Fibroblast of mammary gland (primary cell): ENCODE results near the gene CDH4.

Experiments used
- DNase-seq: peaks from one replicate; pipeline ENCODE4 v3.0.0-alpha.2; 2010; ENCODE audit warnings: low read depth
- H3K4me3 ChIP-seq: 2 replicates; pipeline ENCODE4 v1.5.1; 2011; ENCODE audit warnings: low read depth, mild to moderate bottlenecking, low read length, moderate library complexity; ENCODE audit not compliant: control insufficient read depth
- CTCF ChIP-seq: conservative IDR thresholded peaks from 2 replicates; pipeline ENCODE4 v1.5.1; 2011; ENCODE audit warnings: low read depth, low read length, inconsistent platforms; ENCODE audit not compliant: control insufficient read depth, insufficient read depth

CDH4 gene

GRCh38 chr20:61219021-61219431 lies 33.0 kb upstream of the CDH4 start:
- no peak overlapping the region for H3K4me3 ChIP-seq
- DNase-seq, result peak; percentile 77
- TF ChIP-seq CTCF, result no peak

- no peak for TF ChIP-seq CTCF
- H3K4me3 ChIP-seq, result no peak overlapping the region
- DNase-seq, result no peak
These were observed 31.9 kb upstream of the CDH4 start for GRCh38 chr20:61220131-61220530.

GRCh38 chr20:61220626-61221325 lies 31.3 kb upstream of the CDH4 start:
- H3K4me3 ChIP-seq, result no peak overlapping the region

GRCh38 chr20:61222699-61223098 lies 29.4 kb upstream of the CDH4 start:
- no peak for DNase-seq
- H3K4me3 ChIP-seq, result no peak overlapping the region
- TF ChIP-seq CTCF, result no peak

More at GRCh38 chr20:61220626-61221325, 31.3 kb upstream of the CDH4 start:
- TF ChIP-seq CTCF, result no peak
- no peak for DNase-seq

GRCh38 chr20:61223121-61223520 lies 28.9 kb upstream of the CDH4 start:
- no peak for TF ChIP-seq CTCF
- no peak overlapping the region for H3K4me3 ChIP-seq
- DNase-seq, result no peak

GRCh38 chr20:61230166-61230565 lies 21.9 kb upstream of the CDH4 start:
- H3K4me3 ChIP-seq, result no peak overlapping the region
- TF ChIP-seq CTCF, result no peak
- no peak for DNase-seq
